KOPT-K1 (cell line): ENCODE results near the gene MYH14.
"Not testable (repeated sequence)": the region's sequence is repeated elsewhere in the genome, so short reads cannot be mapped to it uniquely, and the experiment has no call there.

ENCODE experiments used
- H3K27ac ChIP-seq: fragments of 200-600 bp; sonication (generic); 2 replicates; pipeline ENCODE4 v1.5.1; 2016; ENCODE audit warnings: antibody characterized with exemption, mild to moderate bottlenecking, low read depth, low read length; ENCODE audit not compliant: poor library complexity, severe bottlenecking
- H3K36me3 ChIP-seq: fragments of 200-600 bp; sonication (generic); 2 replicates; pipeline ENCODE4 v1.5.1; 2017; ENCODE audit warnings: antibody characterized with exemption, mild to moderate bottlenecking, low read length, moderate library complexity; ENCODE audit not compliant: insufficient read depth
- H3K9me3 ChIP-seq: fragments of 200-600 bp; sonication (generic); 2 replicates; pipeline ENCODE4 v1.5.1; 2017; ENCODE audit warnings: antibody characterized with exemption, low read length, mild to moderate bottlenecking; ENCODE audit not compliant: insufficient read depth, poor library complexity, severe bottlenecking

The MYH14 gene

GRCh38 chr19:50228153-50228552 is 24.7 kb downstream of the MYH14 start:
- not testable (repeated sequence) for H3K9me3 ChIP-seq, H3K36me3 ChIP-seq, H3K27ac ChIP-seq

GRCh38 chr19:50230379-50231351 is 27.2 kb downstream of the MYH14 start:
- no peaks in the 10 kb centered on the region for H3K36me3 ChIP-seq
- H3K9me3 ChIP-seq: no peaks in the 10 kb centered on the region
- H3K27ac ChIP-seq: no peak overlapping the region

GRCh38 chr19:50231417-50231816 is 28.0 kb downstream of the MYH14 start:
- not testable (repeated sequence) for H3K36me3 ChIP-seq, H3K9me3 ChIP-seq, H3K27ac ChIP-seq

GRCh38 chr19:50231821-50232220 is 28.4 kb downstream of the MYH14 start:
- H3K36me3 ChIP-seq: no peaks in the 10 kb centered on the region
- no peaks in the 10 kb centered on the region for H3K9me3 ChIP-seq
- no peak overlapping the region for H3K27ac ChIP-seq

- no peaks in the 10 kb centered on the region for H3K9me3 ChIP-seq
- H3K27ac ChIP-seq: no peak overlapping the region
- H3K36me3 ChIP-seq: no peaks in the 10 kb centered on the region
Observed at GRCh38 chr19:50232600-50232999, 29.2 kb downstream of the MYH14 start.

- Histone ChIP-seq H3K9me3 (no peaks in the 10 kb centered on the region), H3K27ac (no peak overlapping the region), H3K36me3 (no peaks in the 10 kb centered on the region)
Observed at GRCh38 chr19:50233308-50233910, 30.0 kb downstream of the MYH14 start.

GRCh38 chr19:50237493-50237892 is 34.1 kb downstream of the MYH14 start:
- H3K36me3 ChIP-seq, H3K27ac ChIP-seq, H3K9me3 ChIP-seq: not testable (repeated sequence)

GRCh38 chr19:50238043-50238442 is 34.6 kb downstream of the MYH14 start:
- peaks cover 9% of the 10 kb centered on the region for H3K9me3 ChIP-seq
- H3K27ac ChIP-seq: no peak overlapping the region
- H3K36me3 ChIP-seq: no peaks in the 10 kb centered on the region

- Histone ChIP-seq H3K27ac (no peak overlapping the region), H3K9me3 (peaks cover 9% of the 10 kb centered on the region)
Observed at GRCh38 chr19:50239921-50240590, 36.6 kb downstream of the MYH14 start.

GRCh38 chr19:50242581-50242980 is 39.2 kb downstream of the MYH14 start:
- no peak overlapping the region for H3K27ac ChIP-seq
- H3K36me3 ChIP-seq: no peaks in the 10 kb centered on the region
- H3K9me3 ChIP-seq: peaks cover 9% of the 10 kb centered on the region

More at GRCh38 chr19:50239921-50240590, 36.6 kb downstream of the MYH14 start:
- H3K36me3 ChIP-seq: no peaks in the 10 kb centered on the region

GRCh38 chr19:50244695-50245094 is 41.3 kb downstream of the MYH14 start:
- Histone ChIP-seq H3K36me3 (no peaks in the 10 kb centered on the region), H3K9me3 (peaks cover 9% of the 10 kb centered on the region), H3K27ac (no peak overlapping the region)

- no peaks in the 10 kb centered on the region for H3K36me3 ChIP-seq
Observed at GRCh38 chr19:50248413-50248812, 45.0 kb downstream of the MYH14 start.

GRCh38 chr19:50248826-50249225 is 45.4 kb downstream of the MYH14 start:
- Histone ChIP-seq H3K27ac (no peak overlapping the region), H3K9me3 (peaks cover 16% of the 10 kb centered on the region)

More at GRCh38 chr19:50248413-50248812, 45.0 kb downstream of the MYH14 start:
- Histone ChIP-seq H3K27ac (no peak overlapping the region), H3K9me3 (peaks cover 13% of the 10 kb centered on the region)

GRCh38 chr19:50249636-50250035 is 46.2 kb downstream of the MYH14 start:
- no peak overlapping the region for H3K27ac ChIP-seq
- no peaks in the 10 kb centered on the region for H3K36me3 ChIP-seq
- peaks cover 23% of the 10 kb centered on the region for H3K9me3 ChIP-seq

More at GRCh38 chr19:50248826-50249225, 45.4 kb downstream of the MYH14 start:
- no peaks in the 10 kb centered on the region for H3K36me3 ChIP-seq

GRCh38 chr19:50250450-50251136 is 47.2 kb downstream of the MYH14 start:
- Histone ChIP-seq H3K9me3 (peaks cover 24% of the 10 kb centered on the region), H3K27ac (no peak overlapping the region), H3K36me3 (no peaks in the 10 kb centered on the region)
